MM.1S (cell line): ENCODE measurements around the gene FCRL1.

ENCODE experiments used
- DNase-seq: peaks from one replicate; pipeline ENCODE4 v3.0.0-alpha.2; 2015
- H2AFZ ChIP-seq: fragments of 300-600 bp; sonication (generic); 2 replicates; pipeline ENCODE4 v1.6.0; 2016; ENCODE audit warnings: antibody characterized with exemption, low read length
- H3F3A ChIP-seq: fragments of 300-600 bp; sonication (generic); 2 replicates; pipeline ENCODE4 v1.6.1; 2016; ENCODE audit warnings: mild to moderate bottlenecking, antibody characterized with exemption, low read length, moderate library complexity, mixed read lengths; ENCODE audit not compliant: insufficient read depth
- H3K27ac ChIP-seq: fragments of 300-600 bp; sonication (generic); 2 replicates; pipeline ENCODE4 v1.5.1; 2016; ENCODE audit warnings: mild to moderate bottlenecking, low read length
- H3K27me3 ChIP-seq: fragments of 300-600 bp; sonication (generic); replicated peaks from 2 replicates; pipeline ENCODE4 v1.6.0; 2016; ENCODE audit warnings: low read length; ENCODE audit not compliant: insufficient read depth
- H3K36me3 ChIP-seq: fragments of 300-600 bp; sonication (generic); replicated peaks from 2 replicates; pipeline ENCODE4 v1.6.1; 2016; ENCODE audit warnings: mild to moderate bottlenecking, low read length, mixed read lengths; ENCODE audit not compliant: insufficient read depth
- H3K4me1 ChIP-seq: fragments of 300-600 bp; sonication (generic); 2 replicates; pipeline ENCODE4 v1.6.1; 2016; ENCODE audit warnings: low read length, mixed read lengths
- H3K4me2 ChIP-seq: fragments of 300-600 bp; sonication (generic); 2 replicates; pipeline ENCODE4 v1.6.0; 2016; ENCODE audit warnings: low read depth, low read length
- H3K4me3 ChIP-seq: fragments of 300-600 bp; sonication (generic); 2 replicates; pipeline ENCODE4 v1.5.1; 2016; ENCODE audit warnings: low read length, mixed read lengths
- H3K79me2 ChIP-seq: fragments of 300-600 bp; sonication (generic); 2 replicates; pipeline ENCODE4 v1.6.1; 2016; ENCODE audit warnings: mixed run types, low read length, mixed read lengths
- H3K9ac ChIP-seq: fragments of 300-600 bp; sonication (generic); 2 replicates; pipeline ENCODE4 v1.6.1; 2016; ENCODE audit warnings: low read length, mixed read lengths
- H3K9me2 ChIP-seq: fragments of 300-600 bp; sonication (generic); replicated peaks from 2 replicates; pipeline ENCODE4 v1.6.1; 2016; ENCODE audit warnings: mild to moderate bottlenecking, low read length, mixed read lengths; ENCODE audit not compliant: insufficient read depth
- H3K9me3 ChIP-seq: fragments of 300-600 bp; sonication (generic); replicated peaks from 2 replicates; pipeline ENCODE4 v1.6.1; 2016; ENCODE audit warnings: mild to moderate bottlenecking, low read length, mixed read lengths; ENCODE audit not compliant: insufficient read depth
- H4K20me1 ChIP-seq: fragments of 300-600 bp; sonication (generic); 2 replicates; pipeline ENCODE4 v1.6.1; 2016; ENCODE audit warnings: mild to moderate bottlenecking, low read length, moderate library complexity, mixed read lengths; ENCODE audit not compliant: insufficient read depth
- EZH2 ChIP-seq: fragments of 300-600 bp; sonication (generic); optimal IDR thresholded peaks from 2 replicates; pipeline ENCODE3; 2017; ENCODE audit warnings: low read depth, mild to moderate bottlenecking, antibody characterized with exemption, low read length, mixed read lengths
- EZH2phosphoT487 ChIP-seq: fragments of 300-600 bp; sonication (generic); IDR thresholded peaks from 2 replicates; pipeline ENCODE4 v1.6.1; 2018; ENCODE audit warnings: antibody characterized with exemption, low read length
- TF ChIP-seq, protein P1 (sequence below): fragments of 300-600 bp; sonication (generic); IDR thresholded peaks from 2 replicates; pipeline ENCODE4 v1.5.1; 2016; ENCODE audit warnings: antibody characterized with exemption, low read length, mixed read lengths

FCRL1 gene

DNA sequence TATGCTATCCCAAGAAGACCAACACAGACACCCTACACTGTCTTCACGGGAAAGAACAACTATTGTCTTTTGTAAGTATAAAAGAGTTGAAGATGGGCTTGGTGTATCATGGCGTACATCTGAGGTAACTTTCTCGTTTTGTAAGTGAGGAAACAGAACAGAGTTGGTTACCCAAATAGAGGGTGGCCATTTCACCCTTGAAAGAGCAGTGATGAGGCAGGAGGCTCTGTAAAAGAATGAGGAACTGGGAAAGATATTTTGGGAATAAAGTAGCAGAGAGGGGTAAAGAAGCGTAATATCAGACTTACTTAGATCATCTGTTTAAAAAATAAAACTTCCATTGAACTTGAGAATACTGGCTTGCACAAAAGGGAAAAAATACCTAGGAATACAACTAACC lies 61.9 kb downstream of the FCRL1 start:
- no peak overlapping the region for H3K27ac ChIP-seq
- H3K4me1 ChIP-seq, result peaks cover 5% of the 10 kb centered on the region
- H3F3A ChIP-seq, result 0 out of 2 replicates have a peak, but pooled peaks cover 2% of the 10 kb centered on the region
- H3K9me3 ChIP-seq, result no peaks in the 10 kb centered on the region
- no peak overlapping the region for H3K9ac ChIP-seq
- no peak for DNase-seq
- no peak overlapping the region for H2AFZ ChIP-seq
- H3K79me2 ChIP-seq, result no peaks in the 10 kb centered on the region
- TF ChIP-seq EZH2phosphoT487 (no peak), EZH2 (no peak)
- TF ChIP-seq, protein P1, sequence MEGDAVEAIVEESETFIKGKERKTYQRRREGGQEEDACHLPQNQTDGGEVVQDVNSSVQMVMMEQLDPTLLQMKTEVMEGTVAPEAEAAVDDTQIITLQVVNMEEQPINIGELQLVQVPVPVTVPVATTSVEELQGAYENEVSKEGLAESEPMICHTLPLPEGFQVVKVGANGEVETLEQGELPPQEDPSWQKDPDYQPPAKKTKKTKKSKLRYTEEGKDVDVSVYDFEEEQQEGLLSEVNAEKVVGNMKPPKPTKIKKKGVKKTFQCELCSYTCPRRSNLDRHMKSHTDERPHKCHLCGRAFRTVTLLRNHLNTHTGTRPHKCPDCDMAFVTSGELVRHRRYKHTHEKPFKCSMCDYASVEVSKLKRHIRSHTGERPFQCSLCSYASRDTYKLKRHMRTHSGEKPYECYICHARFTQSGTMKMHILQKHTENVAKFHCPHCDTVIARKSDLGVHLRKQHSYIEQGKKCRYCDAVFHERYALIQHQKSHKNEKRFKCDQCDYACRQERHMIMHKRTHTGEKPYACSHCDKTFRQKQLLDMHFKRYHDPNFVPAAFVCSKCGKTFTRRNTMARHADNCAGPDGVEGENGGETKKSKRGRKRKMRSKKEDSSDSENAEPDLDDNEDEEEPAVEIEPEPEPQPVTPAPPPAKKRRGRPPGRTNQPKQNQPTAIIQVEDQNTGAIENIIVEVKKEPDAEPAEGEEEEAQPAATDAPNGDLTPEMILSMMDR, result no peak
- H4K20me1 ChIP-seq, result no peaks in the 10 kb centered on the region
- H3K9me2 ChIP-seq, result no peaks in the 10 kb centered on the region
- no peak overlapping the region for H3K4me2 ChIP-seq
- no peak overlapping the region for H3K4me3 ChIP-seq
- H3K36me3 ChIP-seq, result no peaks in the 10 kb centered on the region
- no peaks in the 10 kb centered on the region for H3K27me3 ChIP-seq

GRCh38 chr1:157753611-157754010 lies 66.3 kb downstream of the FCRL1 start:
- H3K36me3 ChIP-seq, result no peaks in the 10 kb centered on the region
- H3K27me3 ChIP-seq, result no peaks in the 10 kb centered on the region
- no peak overlapping the region for H3K9ac ChIP-seq
- H3K4me3 ChIP-seq, result no peak overlapping the region
- DNase-seq, result no peak
- no peaks in the 10 kb centered on the region for H3K79me2 ChIP-seq
- no peak overlapping the region for H3K4me2 ChIP-seq
- H4K20me1 ChIP-seq, result no peaks in the 10 kb centered on the region
- H3K27ac ChIP-seq, result no peak overlapping the region
- TF ChIP-seq EZH2 (no peak), EZH2phosphoT487 (no peak)
- TF ChIP-seq, protein P1, result no peak
- no peaks in the 10 kb centered on the region for H3K9me3 ChIP-seq
- no peaks in the 10 kb centered on the region for H3K9me2 ChIP-seq
- H3K4me1 ChIP-seq, result no peaks in the 10 kb centered on the region
- H2AFZ ChIP-seq, result no peak overlapping the region
- no peaks in the 10 kb centered on the region for H3F3A ChIP-seq

GRCh38 chr1:157751283-157751682 lies 68.6 kb downstream of the FCRL1 start:
- H3K4me2 ChIP-seq, result no peak overlapping the region
- no peak overlapping the region for H2AFZ ChIP-seq
- H3K27ac ChIP-seq, result no peak overlapping the region
- no peaks in the 10 kb centered on the region for H4K20me1 ChIP-seq
- DNase-seq, result no peak
- H3K4me3 ChIP-seq, result no peak overlapping the region
- H3F3A ChIP-seq, result no peaks in the 10 kb centered on the region
- H3K36me3 ChIP-seq, result no peaks in the 10 kb centered on the region
- TF ChIP-seq, protein P1, result peak; percentile 14; the same call in 1 of the 2 replicates
- TF ChIP-seq EZH2, result no peak
- no peaks in the 10 kb centered on the region for H3K9me2 ChIP-seq
- H3K4me1 ChIP-seq, result no peaks in the 10 kb centered on the region
- H3K79me2 ChIP-seq, result no peaks in the 10 kb centered on the region
- H3K9ac ChIP-seq, result no peak overlapping the region
- no peaks in the 10 kb centered on the region for H3K27me3 ChIP-seq
- no peaks in the 10 kb centered on the region for H3K9me3 ChIP-seq
